Measurements from ENCODE around the gene MPP1.

MPP1 gene

DNA sequence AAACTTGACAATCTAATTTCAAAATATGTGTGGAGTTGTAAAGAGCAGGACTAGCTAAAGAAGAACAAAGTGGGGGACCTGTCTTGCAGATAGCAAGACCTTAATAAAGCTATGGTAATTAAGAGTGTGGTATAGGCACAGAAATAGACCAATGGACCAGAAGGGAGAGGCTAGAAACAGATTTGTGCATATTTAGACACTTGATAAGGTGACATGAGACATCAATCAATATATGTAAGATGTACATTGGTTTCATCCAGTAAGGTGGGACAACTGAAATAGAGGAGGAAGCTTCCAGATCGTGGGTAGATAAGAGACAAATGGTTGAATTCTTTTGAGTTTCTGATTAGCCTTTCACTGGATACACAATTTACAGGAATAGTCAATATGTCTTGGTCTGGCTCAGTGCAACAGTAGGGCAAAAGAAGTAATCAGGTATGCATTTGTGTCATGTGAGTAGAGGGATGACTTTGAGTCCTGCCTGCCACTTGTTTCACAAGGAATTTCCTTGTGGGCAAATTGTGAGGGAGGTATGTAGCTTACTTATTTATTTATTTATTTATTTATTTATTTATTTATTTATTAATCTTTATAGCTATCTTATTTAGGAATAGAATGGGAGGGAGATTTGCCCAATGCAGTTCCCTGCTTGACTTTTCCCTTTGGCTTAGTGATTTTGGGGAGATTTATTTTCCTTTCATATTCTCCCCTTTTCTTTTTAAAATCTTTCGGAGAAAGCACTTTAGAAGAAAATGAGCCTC lies 7.2 kb upstream of the MPP1 start:
- no peak for DNase-seq (ENCODE audit: low read depth)
- TF ChIP-seq, protein P1, sequence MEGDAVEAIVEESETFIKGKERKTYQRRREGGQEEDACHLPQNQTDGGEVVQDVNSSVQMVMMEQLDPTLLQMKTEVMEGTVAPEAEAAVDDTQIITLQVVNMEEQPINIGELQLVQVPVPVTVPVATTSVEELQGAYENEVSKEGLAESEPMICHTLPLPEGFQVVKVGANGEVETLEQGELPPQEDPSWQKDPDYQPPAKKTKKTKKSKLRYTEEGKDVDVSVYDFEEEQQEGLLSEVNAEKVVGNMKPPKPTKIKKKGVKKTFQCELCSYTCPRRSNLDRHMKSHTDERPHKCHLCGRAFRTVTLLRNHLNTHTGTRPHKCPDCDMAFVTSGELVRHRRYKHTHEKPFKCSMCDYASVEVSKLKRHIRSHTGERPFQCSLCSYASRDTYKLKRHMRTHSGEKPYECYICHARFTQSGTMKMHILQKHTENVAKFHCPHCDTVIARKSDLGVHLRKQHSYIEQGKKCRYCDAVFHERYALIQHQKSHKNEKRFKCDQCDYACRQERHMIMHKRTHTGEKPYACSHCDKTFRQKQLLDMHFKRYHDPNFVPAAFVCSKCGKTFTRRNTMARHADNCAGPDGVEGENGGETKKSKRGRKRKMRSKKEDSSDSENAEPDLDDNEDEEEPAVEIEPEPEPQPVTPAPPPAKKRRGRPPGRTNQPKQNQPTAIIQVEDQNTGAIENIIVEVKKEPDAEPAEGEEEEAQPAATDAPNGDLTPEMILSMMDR (conservative IDR thresholded peaks at IDR 0.05; ENCODE audit: low read depth, low read length), result no peak

DNA sequence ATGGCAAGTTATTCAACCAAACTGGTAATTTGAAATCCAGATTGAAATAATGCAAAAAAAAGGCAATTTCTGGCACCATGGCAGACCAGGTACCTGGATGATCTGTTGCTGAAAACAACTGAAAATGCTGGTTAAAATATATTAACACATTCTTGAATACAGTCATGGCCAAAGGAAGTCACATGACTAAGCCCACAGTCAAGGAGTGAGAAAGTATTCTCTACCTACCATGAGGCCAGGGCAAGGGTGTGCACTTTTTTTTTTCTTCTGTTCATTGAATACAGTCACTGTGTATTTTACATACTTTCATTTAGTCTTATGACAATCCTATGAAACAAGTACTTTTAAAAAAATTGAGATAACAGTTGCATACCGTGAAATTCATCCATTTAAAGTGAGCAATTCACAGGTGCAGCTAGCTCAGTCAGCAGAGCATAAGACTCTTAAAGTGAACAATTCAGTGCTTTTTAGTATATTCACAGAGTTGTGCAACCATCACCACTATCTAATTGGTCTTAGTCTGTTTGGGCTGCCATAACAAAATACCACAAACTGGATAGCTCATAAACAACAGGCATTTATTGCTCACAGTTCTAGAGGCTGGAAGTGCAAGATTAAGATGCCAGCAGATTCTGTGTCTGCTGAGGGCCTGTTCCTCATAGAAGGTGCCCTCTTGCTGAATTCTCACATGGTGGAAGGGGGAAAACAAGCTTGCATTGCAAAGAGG lies 4.8 kb upstream of the MPP1 start:
- TF ChIP-seq, protein P1 (conservative IDR thresholded peaks at IDR 0.05; ENCODE audit: low read depth, low read length), result no peak
- peak; percentile 25 for DNase-seq (ENCODE audit: low read depth)
- no peak overlapping the region for H3K4me3 ChIP-seq (ENCODE audit: low read depth, low read length)

More for the DNA sequence above, 7.2 kb upstream of the MPP1 start:
- no peak overlapping the region for H3K4me3 ChIP-seq (ENCODE audit: low read depth, low read length)

DNA sequence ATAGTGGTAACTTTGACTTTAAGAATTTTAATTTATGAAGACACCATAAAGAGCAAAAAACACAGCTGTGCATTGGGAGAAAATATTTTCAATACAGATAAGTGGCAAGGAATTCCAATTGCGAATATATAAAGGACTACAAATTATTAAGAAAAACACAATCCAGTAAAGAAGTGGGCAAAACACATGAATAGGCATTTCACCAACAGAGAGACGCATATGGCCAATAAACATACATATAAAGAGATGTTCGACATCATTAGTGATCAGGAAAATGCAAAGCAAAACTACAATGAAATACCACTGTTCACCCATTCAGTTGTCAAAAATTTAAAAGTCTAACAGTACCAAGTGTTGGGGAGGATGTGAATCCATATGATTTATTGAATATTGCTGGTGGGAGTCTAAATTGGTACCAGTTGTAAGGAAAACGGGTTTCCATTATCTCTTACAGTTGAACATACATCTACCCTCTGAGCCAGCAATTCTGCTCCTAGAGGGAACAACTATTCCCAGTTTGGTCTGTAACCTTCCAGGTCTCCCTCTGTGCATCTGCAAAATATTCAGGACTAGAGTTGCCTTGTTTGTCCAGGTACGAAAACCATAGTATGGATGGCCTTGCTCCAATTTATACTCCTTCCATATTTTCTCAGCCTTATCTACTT lies 1.7 kb upstream of the MPP1 start:
- TF ChIP-seq, protein P1 (conservative IDR thresholded peaks at IDR 0.05; ENCODE audit: low read depth, low read length), result no peak
- DNase-seq (ENCODE audit: low read depth), result no peak
- no peak overlapping the region for H3K4me3 ChIP-seq (ENCODE audit: low read depth, low read length)

DNA sequence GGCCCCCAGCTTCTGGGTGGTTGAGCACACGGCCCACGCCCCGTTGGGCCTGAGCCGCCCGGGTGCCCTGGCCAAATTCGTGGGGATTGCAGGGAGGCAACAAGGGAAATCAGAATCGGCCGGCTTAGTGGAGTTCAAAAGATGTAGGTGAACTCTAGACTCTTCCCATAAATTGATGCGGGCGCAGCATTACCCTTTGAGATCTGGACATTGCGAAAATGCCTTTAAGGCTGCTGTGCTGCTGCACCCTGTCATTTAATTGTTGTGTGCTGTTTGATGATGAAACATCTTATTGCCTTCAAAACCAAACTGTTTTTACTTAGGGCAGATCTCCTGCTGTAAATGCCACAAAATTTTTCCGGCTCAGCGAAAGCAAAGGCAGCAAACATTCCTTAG lies 409 bp upstream of the MPP1 start:
- peak overlapping the region; percentile 76 for H3K4me3 ChIP-seq (ENCODE audit: low read depth, low read length)
- TF ChIP-seq, protein P1 (conservative IDR thresholded peaks at IDR 0.05; ENCODE audit: low read depth, low read length), result no peak
- peak; percentile 61 for DNase-seq (ENCODE audit: low read depth)

DNA sequence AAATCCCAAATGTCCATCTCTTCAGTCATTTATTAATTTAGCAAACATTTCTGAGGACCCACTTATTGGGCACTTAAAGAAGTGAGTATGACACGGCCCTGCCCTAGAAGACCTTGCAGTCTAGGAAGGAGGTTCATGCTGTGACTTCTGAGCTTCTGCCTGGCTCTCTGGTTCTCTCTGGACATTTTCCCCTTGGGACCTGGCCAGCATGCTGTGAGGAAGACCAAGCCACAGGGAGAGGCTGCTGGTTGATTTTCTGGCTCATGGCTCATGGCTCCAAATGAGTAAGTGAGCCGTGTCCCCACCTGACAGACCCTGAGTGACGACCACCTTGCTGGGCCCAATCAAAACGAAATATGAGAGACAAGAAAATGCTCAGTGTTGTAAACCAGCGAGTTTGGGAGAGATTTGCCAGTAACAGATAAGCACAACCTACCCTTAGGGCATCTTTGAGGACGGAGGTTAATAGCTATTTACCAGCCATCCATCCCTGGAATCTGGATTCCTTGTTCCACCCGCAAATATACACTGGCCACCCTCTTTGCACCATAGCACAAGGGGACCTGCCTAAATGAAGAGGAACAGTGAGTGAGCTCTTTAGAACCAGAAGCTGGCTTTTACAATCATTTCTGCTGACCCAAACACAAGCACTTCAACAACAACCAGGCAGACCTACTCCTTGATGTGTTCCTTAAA lies 876 bp downstream of the MPP1 start:
- DNase-seq (ENCODE audit: low read depth), result no peak
- TF ChIP-seq, protein P1 (conservative IDR thresholded peaks at IDR 0.05; ENCODE audit: low read depth, low read length), result no peak
- H3K4me3 ChIP-seq (ENCODE audit: low read depth, low read length), result peak overlapping the region; percentile 76

DNA sequence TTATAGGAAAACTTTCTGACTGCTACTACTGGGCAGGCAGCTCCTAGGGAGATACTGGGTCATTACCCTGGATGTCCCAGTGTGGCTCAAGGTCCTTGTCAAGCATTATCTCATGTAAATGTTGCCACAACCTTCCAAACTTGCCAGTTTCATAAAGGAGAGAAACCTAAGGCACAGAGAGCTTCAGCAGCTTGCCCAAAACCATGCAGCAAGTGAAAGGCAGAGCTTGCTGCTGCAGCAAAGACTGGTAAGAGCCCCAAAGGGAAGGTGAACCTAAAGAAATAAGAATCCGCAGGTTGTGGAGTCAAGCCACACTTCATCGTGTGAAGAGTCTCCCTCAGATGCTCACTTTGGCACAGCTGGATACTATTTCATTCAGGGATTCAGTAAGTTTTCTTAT lies 2.3 kb downstream of the MPP1 start:
- no peak overlapping the region for H3K4me3 ChIP-seq (ENCODE audit: low read depth, low read length)
- TF ChIP-seq, protein P1 (conservative IDR thresholded peaks at IDR 0.05; ENCODE audit: low read depth, low read length), result no peak
- DNase-seq (ENCODE audit: low read depth), result no peak
